HCT116 (cell line): ENCODE results near the gene SPOP. TPM values are rescaled to one million over a fixed set of nuclear protein-coding genes. Genes with fewer than 3 reads are reported as not detected.

Experiments used
- ATAC-seq: fragments of 200-7000 bp; cut with Tn5 transposase; 2 replicates; pipeline ENCODE4 v1.9.1; 2020; ENCODE audit warnings: mild to moderate bottlenecking, moderate library complexity
- BruUV-seq: library from RNA; stranded (reverse); fragments of 400-500 nt; replicated peaks from 2 replicates; lab custom pipeline; 2021; lab: Mats Ljungman, UMichigan
- CTCF ChIA-PET: fragments of 300-600 bp; sonication (Branson Sonifier 250); formaldehyde crosslinking; loops from one replicate; lab custom pipeline; 2021; ENCODE audit warnings: antibody characterized with exemption; lab: Charles Lee
- POLR2A ChIA-PET: fragments of 300-600, 350-600 bp; sonication (Branson Sonifier 250); formaldehyde crosslinking; loops from one replicate; lab custom pipeline; 2021; ENCODE audit warnings: antibody characterized with exemption; lab: Charles Lee
- RAD21 ChIA-PET, 2 experiments: fragments of 300-600 bp; sonication (Branson Sonifier 250); formaldehyde crosslinking; loops; one replicate each; lab custom pipeline; 2023; ENCODE audit warnings: low total read pairs in 2 of 2; ENCODE audit not compliant: uncharacterized antibody in 2 of 2, unreplicated experiment in 2 of 2, low non-redundant PET in 1 of 2; lab: Charles Lee
- DNase-seq: peaks from one replicate; pipeline ENCODE4 v3.0.0-alpha.2; 2010; ENCODE audit warnings: low read depth, low spot score
- H2AFZ ChIP-seq: fragments of 200-600 bp; shearing (Covaris generic), sonication (generic); 2 replicates; pipeline ENCODE4 v1.6.1; 2017; ENCODE audit warnings: low read depth, mixed run types, mixed read lengths, antibody characterized with exemption, low read length; ENCODE audit not compliant: poor library complexity, severe bottlenecking
- H3K27ac ChIP-seq: 2 replicates; pipeline ENCODE4 v1.5.1; 2012; ENCODE audit warnings: low read depth, low read length
- H3K27me3 ChIP-seq: fragments of 200-600 bp; sonication (generic); 2 replicates; pipeline ENCODE4 v1.6.1; 2016; ENCODE audit warnings: mixed run types, low read length, mixed read lengths; ENCODE audit not compliant: insufficient read depth
- H3K36me3 ChIP-seq, 2 experiments: fragments of 200-500 bp in 1 of 2; fragments of 200-600 bp in 1 of 2; sonication (Bioruptor generic) in 1 of 2; sonication (generic) in 1 of 2; 2 replicates each; pipeline versions ENCODE4 v1.5.1 to v1.6.1; 2014 to 2016; ENCODE audit warnings: low read length in 2 of 2, inconsistent platforms in 1 of 2, mixed read lengths in 1 of 2, mixed run types in 1 of 2; ENCODE audit not compliant: insufficient read depth in 2 of 2, control insufficient read depth in 1 of 2
- H3K4me1 ChIP-seq, 2 experiments: fragments of 200-600 bp in 1 of 2; sonication (generic) in 1 of 2; 2 replicates each; pipeline versions ENCODE4 v1.5.1 to v1.6.1; 2012 to 2017; ENCODE audit warnings: low read length in 2 of 2, inconsistent platforms in 1 of 2, mild to moderate bottlenecking in 1 of 2, mixed read lengths in 1 of 2, mixed run types in 1 of 2, moderate library complexity in 1 of 2; ENCODE audit not compliant: insufficient read depth in 2 of 2, control insufficient read depth in 1 of 2
- H3K4me2 ChIP-seq: fragments of 200-600 bp; sonication (generic); 2 replicates; pipeline ENCODE4 v1.6.1; 2017; ENCODE audit warnings: mixed run types, low read length, mixed read lengths
- H3K4me3 ChIP-seq, 2 experiments: fragments of 200-600 bp in 1 of 2; sonication (generic) in 1 of 2; replicated peaks in 1 of 2; 2 replicates each; pipeline ENCODE4 v1.5.1; 2011 to 2016; ENCODE audit warnings: low read length in 2 of 2, control low read depth in 1 of 2, low read depth in 1 of 2, mild to moderate bottlenecking in 1 of 2, mixed read lengths in 1 of 2, mixed run types in 1 of 2
- H3K79me2 ChIP-seq: fragments of 200-600 bp; sonication (generic); 2 replicates; pipeline ENCODE4 v1.6.1; 2017; ENCODE audit warnings: mild to moderate bottlenecking, mixed run types, low read length, moderate library complexity, mixed read lengths; ENCODE audit not compliant: insufficient read depth
- H3K9ac ChIP-seq: fragments of 200-600 bp; sonication (generic); 2 replicates; pipeline ENCODE4 v1.6.1; 2016; ENCODE audit warnings: low read length, mixed read lengths
- H3K9me2 ChIP-seq: fragments of 200-600 bp; sonication (generic), shearing (Covaris generic); 2 replicates; pipeline ENCODE4 v1.6.1; 2017; ENCODE audit warnings: mixed run types, mild to moderate bottlenecking, moderate library complexity; ENCODE audit not compliant: insufficient read depth
- H3K9me3 ChIP-seq, 2 experiments: fragments of 200-500 bp in 1 of 2; fragments of 200-600 bp in 1 of 2; sonication (Bioruptor generic) in 1 of 2; sonication (generic) in 1 of 2; 2 replicates each; pipeline ENCODE4 v1.6.1; 2014 to 2017; ENCODE audit warnings: low read length in 2 of 2, mixed read lengths in 2 of 2, inconsistent platforms in 1 of 2, low read depth in 1 of 2, mild to moderate bottlenecking in 1 of 2, mixed run types in 1 of 2, moderate library complexity in 1 of 2; ENCODE audit not compliant: control insufficient read depth in 1 of 2, insufficient read depth in 1 of 2
- H4K20me1 ChIP-seq: fragments of 200-600 bp; sonication (generic), shearing (Covaris generic); 2 replicates; pipeline ENCODE4 v1.6.1; 2017; ENCODE audit warnings: mixed run types, mild to moderate bottlenecking, moderate library complexity; ENCODE audit not compliant: insufficient read depth
- ATF3 ChIP-seq: IDR thresholded peaks from 2 replicates; pipeline ENCODE4 v1.6.1; 2012
- CBX3 ChIP-seq: IDR thresholded peaks from 2 replicates; pipeline ENCODE4 v1.6.1; 2012; ENCODE audit warnings: low read depth
- ELF1 ChIP-seq: IDR thresholded peaks from 2 replicates; pipeline ENCODE4 v1.6.1; 2012; ENCODE audit warnings: low read depth, borderline replicate concordance
- EZH2phosphoT487 ChIP-seq: fragments of 200-600 bp; IDR thresholded peaks from 2 replicates; pipeline ENCODE4 v1.6.1; 2018; ENCODE audit warnings: antibody characterized with exemption, borderline replicate concordance
- FOSL1 ChIP-seq: IDR thresholded peaks from 2 replicates; pipeline ENCODE4 v1.6.1; 2012; ENCODE audit warnings: low read depth
- JUND ChIP-seq: IDR thresholded peaks from 2 replicates; pipeline ENCODE4 v1.6.1; 2012
- POLR2A ChIP-seq: IDR thresholded peaks from 2 replicates; pipeline ENCODE4 v1.7.0; 2011; ENCODE audit warnings: borderline replicate concordance; ENCODE audit not compliant: insufficient read depth, insufficient read length; ENCODE audit errors: extremely low read depth
- RAD21 ChIP-seq: IDR thresholded peaks from 2 replicates; pipeline ENCODE4 v1.6.1; 2012; ENCODE audit warnings: low read depth, mild to moderate bottlenecking
- REST ChIP-seq: IDR thresholded peaks from 2 replicates; pipeline ENCODE4 v1.6.1; 2012; ENCODE audit warnings: low read depth
- SIN3A ChIP-seq: IDR thresholded peaks from 2 replicates; pipeline ENCODE4 v1.6.1; 2012; ENCODE audit warnings: low read depth
- SP1 ChIP-seq: IDR thresholded peaks from 2 replicates; pipeline ENCODE4 v1.6.1; 2012; ENCODE audit warnings: low read depth
- SRF ChIP-seq: IDR thresholded peaks from 2 replicates; pipeline ENCODE4 v1.6.1; 2012; ENCODE audit warnings: low read depth
- TCF7L2 ChIP-seq: IDR thresholded peaks from 2 replicates; pipeline ENCODE4 v1.7.0; 2011; ENCODE audit warnings: borderline replicate concordance, inconsistent platforms; ENCODE audit not compliant: insufficient read depth, insufficient read length; ENCODE audit errors: extremely low read depth
- YY1 ChIP-seq: IDR thresholded peaks from 2 replicates; pipeline ENCODE4 v1.6.1; 2011; ENCODE audit warnings: low read length, low read depth, moderate library complexity, mild to moderate bottlenecking; ENCODE audit not compliant: insufficient replicate concordance; ENCODE audit errors: extremely low read depth
- ZFX ChIP-seq: fragments of 450-650 bp; IDR thresholded peaks from 2 replicates; pipeline ENCODE4 v1.6.1; 2017
- ZNF274 ChIP-seq: fragments of 200-500 bp; sonication (Bioruptor generic); IDR thresholded peaks from 2 replicates; pipeline ENCODE4 v1.6.1; 2014; ENCODE audit warnings: mild to moderate bottlenecking, low read depth, low read length, inconsistent platforms
- intact Hi-C: fragments of 100-400 bp; cut with micrococcal nuclease; formaldehyde crosslinking; loops from 2 replicates; pipeline ENCODE4 v1.10.0; 2022
- total RNA-seq: library from RNA; stranded (reverse); gene quantifications from one replicate; pipeline ENCODE4 v1.2.1, GENCODE V29; 2021; ENCODE audit not compliant: unreplicated experiment
- TF ChIP-seq, protein P1 (sequence below), 3 experiments: fragments of 200-600 bp in 1 of 3; sonication (generic) in 1 of 3; IDR thresholded peaks in 2 of 3; conservative IDR thresholded peaks in 1 of 3; 2 replicates each; pipeline ENCODE4 v1.5.1; 2012 to 2017; ENCODE audit warnings: low read depth in 2 of 3, low read length in 2 of 3, antibody characterized with exemption in 1 of 3, borderline replicate concordance in 1 of 3, control low read depth in 1 of 3, mild to moderate bottlenecking in 1 of 3, mixed read lengths in 1 of 3, mixed run types in 1 of 3, moderate library complexity in 1 of 3; ENCODE audit not compliant: insufficient read depth in 1 of 3
- TF ChIP-seq, protein P2 (sequence below): IDR thresholded peaks from 2 replicates; pipeline ENCODE4 v1.6.1; 2012
- TF ChIP-seq, protein P3 (sequence below): IDR thresholded peaks from 2 replicates; pipeline ENCODE4 v1.6.1; 2011; ENCODE audit warnings: mild to moderate bottlenecking, low read length, moderate library complexity; ENCODE audit not compliant: insufficient replicate concordance; ENCODE audit errors: extremely low read depth

Gene SPOP
- total RNA-seq, 1 experiment from 2014 or later, result 85.1 TPM

GRCh38 chr17:49595328-49595727 lies 82.6 kb downstream of the SPOP start:
- no peaks in the 10 kb centered on the region for H3K79me2 ChIP-seq
- no peak overlapping the region for H2AFZ ChIP-seq
- no TSS peak for BruUV-seq
- DNase-seq, result no peak
- no peak overlapping the region for H3K9ac ChIP-seq
- no peak overlapping the region for H3K27ac ChIP-seq
- H3K4me2 ChIP-seq, result no peak overlapping the region
- no peak overlapping the region for H3K4me3 ChIP-seq
- no peaks in the 10 kb centered on the region for H3K9me3 ChIP-seq
- H3K9me2 ChIP-seq, result no peaks in the 10 kb centered on the region
- ChIA-PET CTCF (no interaction called here), RAD21 (no interaction called here), POLR2A (no interaction called here)
- TF ChIP-seq SIN3A (no peak), POLR2A (no peak), ZNF274 (no peak), ATF3 (no peak), SRF (no peak), TCF7L2 (no peak), REST (no peak), SP1 (no peak), FOSL1 (no peak), JUND (no peak), EZH2phosphoT487 (no peak), RAD21 (no peak), ELF1 (no peak), CBX3 (no peak), YY1 (no peak), ZFX (no peak)
- TF ChIP-seq, protein P1, sequence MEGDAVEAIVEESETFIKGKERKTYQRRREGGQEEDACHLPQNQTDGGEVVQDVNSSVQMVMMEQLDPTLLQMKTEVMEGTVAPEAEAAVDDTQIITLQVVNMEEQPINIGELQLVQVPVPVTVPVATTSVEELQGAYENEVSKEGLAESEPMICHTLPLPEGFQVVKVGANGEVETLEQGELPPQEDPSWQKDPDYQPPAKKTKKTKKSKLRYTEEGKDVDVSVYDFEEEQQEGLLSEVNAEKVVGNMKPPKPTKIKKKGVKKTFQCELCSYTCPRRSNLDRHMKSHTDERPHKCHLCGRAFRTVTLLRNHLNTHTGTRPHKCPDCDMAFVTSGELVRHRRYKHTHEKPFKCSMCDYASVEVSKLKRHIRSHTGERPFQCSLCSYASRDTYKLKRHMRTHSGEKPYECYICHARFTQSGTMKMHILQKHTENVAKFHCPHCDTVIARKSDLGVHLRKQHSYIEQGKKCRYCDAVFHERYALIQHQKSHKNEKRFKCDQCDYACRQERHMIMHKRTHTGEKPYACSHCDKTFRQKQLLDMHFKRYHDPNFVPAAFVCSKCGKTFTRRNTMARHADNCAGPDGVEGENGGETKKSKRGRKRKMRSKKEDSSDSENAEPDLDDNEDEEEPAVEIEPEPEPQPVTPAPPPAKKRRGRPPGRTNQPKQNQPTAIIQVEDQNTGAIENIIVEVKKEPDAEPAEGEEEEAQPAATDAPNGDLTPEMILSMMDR (IDR thresholded peaks at IDR 0.05 in 2 of 3, conservative IDR thresholded peaks at IDR 0.05 in 1 of 3; ENCODE audit: borderline replicate concordance in 1 of 3, insufficient read depth in 1 of 3, low read depth in 2 of 3, low read length in 2 of 3), result no peak
- TF ChIP-seq, protein P2, sequence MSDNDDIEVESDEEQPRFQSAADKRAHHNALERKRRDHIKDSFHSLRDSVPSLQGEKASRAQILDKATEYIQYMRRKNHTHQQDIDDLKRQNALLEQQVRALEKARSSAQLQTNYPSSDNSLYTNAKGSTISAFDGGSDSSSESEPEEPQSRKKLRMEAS, result no peak
- TF ChIP-seq, protein P3, sequence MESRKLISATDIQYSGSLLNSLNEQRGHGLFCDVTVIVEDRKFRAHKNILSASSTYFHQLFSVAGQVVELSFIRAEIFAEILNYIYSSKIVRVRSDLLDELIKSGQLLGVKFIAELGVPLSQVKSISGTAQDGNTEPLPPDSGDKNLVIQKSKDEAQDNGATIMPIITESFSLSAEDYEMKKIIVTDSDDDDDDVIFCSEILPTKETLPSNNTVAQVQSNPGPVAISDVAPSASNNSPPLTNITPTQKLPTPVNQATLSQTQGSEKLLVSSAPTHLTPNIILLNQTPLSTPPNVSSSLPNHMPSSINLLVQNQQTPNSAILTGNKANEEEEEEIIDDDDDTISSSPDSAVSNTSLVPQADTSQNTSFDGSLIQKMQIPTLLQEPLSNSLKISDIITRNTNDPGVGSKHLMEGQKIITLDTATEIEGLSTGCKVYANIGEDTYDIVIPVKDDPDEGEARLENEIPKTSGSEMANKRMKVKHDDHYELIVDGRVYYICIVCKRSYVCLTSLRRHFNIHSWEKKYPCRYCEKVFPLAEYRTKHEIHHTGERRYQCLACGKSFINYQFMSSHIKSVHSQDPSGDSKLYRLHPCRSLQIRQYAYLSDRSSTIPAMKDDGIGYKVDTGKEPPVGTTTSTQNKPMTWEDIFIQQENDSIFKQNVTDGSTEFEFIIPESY, result no peak
- intact Hi-C loops, result no loop called here
- no peaks in the 10 kb centered on the region for H4K20me1 ChIP-seq
- H3K27me3 ChIP-seq, result no peaks in the 10 kb centered on the region
- no peaks in the 10 kb centered on the region for H3K4me1 ChIP-seq
- no peak for ATAC-seq
- H3K36me3 ChIP-seq, result peaks cover 15 to 17% of the 10 kb centered on the region in 2 experiments; a peak in 3 of 4 replicates
